NOMO-1 (cell line): Measurements from ENCODE around the gene NHEJ1.

ENCODE experiments used
- DNase-seq, 2 experiments: peaks; one replicate each; lab custom pipeline; 2025; ENCODE audit not compliant: unreplicated experiment in 2 of 2; lab: John Stamatoyannopoulos, UW

Gene NHEJ1

GRCh38 chr2:219183151-219183772 lies 22.6 kb upstream of the NHEJ1 start:
- DNase-seq = no peak

GRCh38 chr2:219182331-219183150 lies 21.9 kb upstream of the NHEJ1 start:
- no peak for DNase-seq

GRCh38 chr2:219181531-219181930 lies 20.9 kb upstream of the NHEJ1 start:
- DNase-seq = no peak

- DNase-seq = no peak
Observed at GRCh38 chr2:219180961-219181360, 20.3 kb upstream of the NHEJ1 start.

GRCh38 chr2:219179601-219180465 lies 19.2 kb upstream of the NHEJ1 start:
- no peak for DNase-seq

GRCh38 chr2:219178377-219179175 lies 18.0 kb upstream of the NHEJ1 start:
- DNase-seq = peak in 1 of 2 experiments; percentile 2

GRCh38 chr2:219177552-219178376 lies 17.1 kb upstream of the NHEJ1 start, which contains the start of gene RETREG2:
Gene RETREG2, plus strand, starts transcription at chr2:219178275. Its CDS starts 78 bp downstream, at chr2:219178353.
- DNase-seq = peak; percentile 82 to 90

GRCh38 chr2:219176818-219177551 lies 16.4 kb upstream of the NHEJ1 start, which contains the start of gene CNPPD1:
Gene CNPPD1, minus strand, starts transcription at chr2:219176925. Its CDS starts 97 bp downstream, at chr2:219176828.
- peak; percentile 87 to 94 for DNase-seq

GRCh38 chr2:219175928-219176817 lies 15.6 kb upstream of the NHEJ1 start:
- peak; percentile 51 to 57 for DNase-seq

GRCh38 chr2:219175486-219175885 lies 14.9 kb upstream of the NHEJ1 start:
- no peak for DNase-seq

GRCh38 chr2:219174801-219175200 lies 14.2 kb upstream of the NHEJ1 start:
- DNase-seq = no peak

- DNase-seq = no peak
Observed at GRCh38 chr2:219174146-219174545, 13.5 kb upstream of the NHEJ1 start.

GRCh38 chr2:219173176-219173575 lies 12.6 kb upstream of the NHEJ1 start:
- no peak for DNase-seq

GRCh38 chr2:219172231-219173154 lies 11.9 kb upstream of the NHEJ1 start:
- DNase-seq = no peak

GRCh38 chr2:219171231-219171651 lies 10.6 kb upstream of the NHEJ1 start:
- DNase-seq = peak; percentile 4 to 18

- DNase-seq = no peak
Observed at GRCh38 chr2:219169930-219170654, 9.5 kb upstream of the NHEJ1 start, which contains the start of gene SLC23A3. Gene SLC23A3, minus strand, starts transcription at chr2:219170029. Its CDS starts 45 bp downstream, at chr2:219169984.
